OCI-LY7 (cell line): ENCODE measurements around the gene PDE9A. TPM values are rescaled to one million over a fixed set of nuclear protein-coding genes. Genes with fewer than 3 reads are reported as not detected.

Experiments
- BruUV-seq: library from RNA; stranded (reverse); fragments of 400-500 nt; replicated peaks from 2 replicates; lab custom pipeline; 2021; lab: Mats Ljungman, UMichigan
- CTCF ChIA-PET: fragments of 300-600 bp; sonication (Branson Sonifier 250); formaldehyde crosslinking; loops from one replicate; lab custom pipeline; 2022; ENCODE audit warnings: antibody characterized with exemption; ENCODE audit not compliant: unreplicated experiment; lab: Charles Lee
- POLR2A ChIA-PET: fragments of 300-600 bp; sonication (Branson Sonifier 250); formaldehyde crosslinking; loops from one replicate; lab custom pipeline; 2022; ENCODE audit warnings: antibody characterized with exemption; lab: Charles Lee
- DNase-seq: peaks from one replicate; pipeline ENCODE4 v3.0.0-alpha.2; 2015; ENCODE audit warnings: low spot score
- H2AFZ ChIP-seq: fragments of 200-600 bp; sonication (generic), shearing (Covaris generic); 2 replicates; pipeline ENCODE4 v1.6.1; 2014; ENCODE audit warnings: mild to moderate bottlenecking, antibody characterized with exemption, low read length, moderate library complexity
- H3K27ac ChIP-seq: fragments of 200-600 bp; sonication (generic); 2 replicates; pipeline ENCODE4 v1.5.1; 2014; ENCODE audit warnings: mixed run types, low read depth, mild to moderate bottlenecking, moderate library complexity, low read length, inconsistent platforms; ENCODE audit not compliant: poor library complexity, severe bottlenecking
- H3K36me3 ChIP-seq: fragments of 200-600 bp; sonication (generic); 2 replicates; pipeline ENCODE4 v1.6.1; 2014; ENCODE audit warnings: mild to moderate bottlenecking, antibody characterized with exemption, low read length, moderate library complexity, mixed read lengths; ENCODE audit not compliant: insufficient read depth
- H3K4me1 ChIP-seq: fragments of 200-600 bp; sonication (generic); 2 replicates; pipeline ENCODE4 v1.5.1; 2014; ENCODE audit warnings: mild to moderate bottlenecking, low read length; ENCODE audit not compliant: insufficient read depth, poor library complexity, severe bottlenecking
- H3K4me2 ChIP-seq: fragments of 200-600 bp; sonication (generic); 2 replicates; pipeline ENCODE4 v1.6.1; 2014; ENCODE audit warnings: mild to moderate bottlenecking, low read length
- H3K4me3 ChIP-seq: fragments of 200-600 bp; sonication (generic); 2 replicates; pipeline ENCODE4 v1.5.1; 2014; ENCODE audit warnings: mild to moderate bottlenecking, low read depth, low read length; ENCODE audit not compliant: poor library complexity, severe bottlenecking
- H3K79me2 ChIP-seq: fragments of 200-600 bp; sonication (generic); 2 replicates; pipeline ENCODE4 v1.6.1; 2016; ENCODE audit warnings: low read depth, mild to moderate bottlenecking, low read length, moderate library complexity, mixed read lengths; ENCODE audit not compliant: insufficient read depth
- H3K9me2 ChIP-seq: fragments of 200-600 bp; sonication (generic); 2 replicates; pipeline ENCODE4 v1.6.1; 2016; ENCODE audit warnings: mild to moderate bottlenecking, low read length, mixed read lengths; ENCODE audit not compliant: insufficient read depth
- H3K9me3 ChIP-seq: fragments of 200-600 bp; sonication (generic); 2 replicates; pipeline ENCODE4 v1.6.1; 2014; ENCODE audit warnings: mild to moderate bottlenecking, mixed run types, low read length, mixed read lengths
- H4K20me1 ChIP-seq: fragments of 200-600 bp; sonication (generic); 2 replicates; pipeline ENCODE4 v1.6.1; 2014; ENCODE audit warnings: mild to moderate bottlenecking, antibody characterized with exemption, low read length, moderate library complexity, mixed read lengths; ENCODE audit not compliant: insufficient read depth
- EZH2phosphoT487 ChIP-seq: fragments of 200-600 bp; sonication (generic); IDR thresholded peaks from 2 replicates; pipeline ENCODE4 v1.6.1; 2018; ENCODE audit warnings: low read depth, borderline replicate concordance, mild to moderate bottlenecking, mixed run types, antibody characterized with exemption, low read length, moderate library complexity, mixed read lengths
- intact Hi-C: fragments of 100-400 bp; cut with micrococcal nuclease; formaldehyde crosslinking; loops from one replicate; pipeline ENCODE4 v1.10.0; 2022; ENCODE audit not compliant: unreplicated experiment
- total RNA-seq, 2 experiments: library from RNA; depleted of rRNA in 1 of 2; stranded (reverse); fragments of >200 nt in 1 of 2; shearing (Covaris generic) in 1 of 2; gene quantifications; 2 replicates each; pipeline ENCODE4 v1.2.3, GENCODE V29; 2014 to 2022
- TF ChIP-seq, protein P1 (sequence below): fragments of 200-600 bp; sonication (generic); conservative IDR thresholded peaks from 2 replicates; pipeline ENCODE4 v1.5.1; 2014; ENCODE audit warnings: mild to moderate bottlenecking, antibody characterized with exemption, low read length, moderate library complexity, mixed read lengths

Gene PDE9A
- total RNA-seq, 2 experiments from 2014 or later = 11.4 to 22.4 TPM

DNA sequence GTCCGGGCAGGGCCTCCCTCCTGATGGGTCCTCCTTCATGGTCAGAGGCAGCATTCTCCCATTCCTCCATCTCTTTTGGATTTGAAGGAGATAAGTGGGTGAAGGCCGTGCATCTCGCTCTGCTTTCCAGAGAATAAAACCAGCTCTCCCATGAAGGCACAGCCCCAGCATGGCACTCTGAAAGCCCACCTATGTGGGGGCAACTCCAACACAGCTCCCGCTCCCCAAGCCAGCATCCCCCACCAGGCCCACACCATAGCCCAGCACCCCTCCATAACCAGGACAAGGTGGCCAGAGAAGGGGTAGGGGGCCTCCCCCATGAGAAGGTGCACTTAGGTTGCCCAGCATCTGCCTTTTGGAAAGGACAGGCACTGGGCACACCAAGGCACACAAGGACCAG, 112.2 kb downstream of the PDE9A start:
- intact Hi-C loops = no loop called here
- no TSS peak for BruUV-seq
- no peaks in the 10 kb centered on the region for H3K79me2 ChIP-seq
- TF ChIP-seq EZH2phosphoT487 = no peak
- TF ChIP-seq, protein P1, sequence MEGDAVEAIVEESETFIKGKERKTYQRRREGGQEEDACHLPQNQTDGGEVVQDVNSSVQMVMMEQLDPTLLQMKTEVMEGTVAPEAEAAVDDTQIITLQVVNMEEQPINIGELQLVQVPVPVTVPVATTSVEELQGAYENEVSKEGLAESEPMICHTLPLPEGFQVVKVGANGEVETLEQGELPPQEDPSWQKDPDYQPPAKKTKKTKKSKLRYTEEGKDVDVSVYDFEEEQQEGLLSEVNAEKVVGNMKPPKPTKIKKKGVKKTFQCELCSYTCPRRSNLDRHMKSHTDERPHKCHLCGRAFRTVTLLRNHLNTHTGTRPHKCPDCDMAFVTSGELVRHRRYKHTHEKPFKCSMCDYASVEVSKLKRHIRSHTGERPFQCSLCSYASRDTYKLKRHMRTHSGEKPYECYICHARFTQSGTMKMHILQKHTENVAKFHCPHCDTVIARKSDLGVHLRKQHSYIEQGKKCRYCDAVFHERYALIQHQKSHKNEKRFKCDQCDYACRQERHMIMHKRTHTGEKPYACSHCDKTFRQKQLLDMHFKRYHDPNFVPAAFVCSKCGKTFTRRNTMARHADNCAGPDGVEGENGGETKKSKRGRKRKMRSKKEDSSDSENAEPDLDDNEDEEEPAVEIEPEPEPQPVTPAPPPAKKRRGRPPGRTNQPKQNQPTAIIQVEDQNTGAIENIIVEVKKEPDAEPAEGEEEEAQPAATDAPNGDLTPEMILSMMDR = no peak
- H4K20me1 ChIP-seq = no peaks in the 10 kb centered on the region
- no peaks in the 10 kb centered on the region for H3K9me3 ChIP-seq
- POLR2A ChIA-PET = no interaction called here
- no peak overlapping the region for H3K27ac ChIP-seq
- H2AFZ ChIP-seq = no peak overlapping the region
- DNase-seq = no peak
- CTCF ChIA-PET = no interaction called here
- H3K4me3 ChIP-seq = no peak overlapping the region
- H3K36me3 ChIP-seq = 0 out of 2 replicates have a peak, but pooled peaks cover 10% of the 10 kb centered on the region
- no peak overlapping the region for H3K4me2 ChIP-seq
- no peaks in the 10 kb centered on the region for H3K4me1 ChIP-seq
- H3K9me2 ChIP-seq = no peaks in the 10 kb centered on the region

DNA sequence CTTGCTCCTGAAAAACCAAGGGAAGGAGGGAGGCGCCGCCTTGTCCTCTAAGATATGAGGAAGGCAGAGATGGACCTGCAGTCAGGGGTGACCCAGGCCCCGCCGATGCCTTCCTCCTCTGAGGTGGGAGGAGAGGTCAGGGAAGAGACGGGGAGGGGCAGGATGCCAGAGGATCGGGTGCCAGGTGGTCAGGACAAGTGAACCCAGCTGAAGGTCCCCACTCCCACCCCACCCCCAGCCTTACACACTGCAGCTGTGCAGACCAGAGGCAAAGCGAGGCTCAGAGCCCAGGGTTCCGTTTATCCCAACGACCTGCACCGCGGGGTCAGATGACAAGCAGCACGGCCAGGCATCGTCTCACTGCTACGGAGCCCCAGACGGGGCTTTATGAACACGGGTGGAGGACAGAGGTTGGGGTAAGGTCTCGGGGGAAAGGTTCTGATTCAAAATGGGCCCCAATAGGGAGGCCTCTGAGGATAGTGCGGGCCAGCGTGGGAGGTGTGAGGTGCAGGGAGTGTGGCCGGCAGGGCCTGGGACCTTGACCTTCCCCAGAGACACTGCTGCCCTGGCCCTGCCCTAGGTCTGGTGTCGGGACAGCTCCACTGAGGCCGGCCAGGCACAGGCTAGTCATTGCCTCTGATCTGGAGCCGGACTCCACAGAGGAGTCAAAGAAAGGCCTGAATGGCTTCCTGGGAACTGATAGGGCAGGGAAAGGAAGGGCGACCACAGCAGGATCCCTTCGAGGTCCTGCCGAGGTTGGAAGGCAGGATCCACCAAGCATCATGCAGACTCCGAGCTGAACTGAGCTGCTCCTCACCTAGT, 113.5 kb downstream of the PDE9A start:
- CTCF ChIA-PET = no interaction called here
- intact Hi-C loops = no loop called here
- no peaks in the 10 kb centered on the region for H3K4me1 ChIP-seq

DNA sequence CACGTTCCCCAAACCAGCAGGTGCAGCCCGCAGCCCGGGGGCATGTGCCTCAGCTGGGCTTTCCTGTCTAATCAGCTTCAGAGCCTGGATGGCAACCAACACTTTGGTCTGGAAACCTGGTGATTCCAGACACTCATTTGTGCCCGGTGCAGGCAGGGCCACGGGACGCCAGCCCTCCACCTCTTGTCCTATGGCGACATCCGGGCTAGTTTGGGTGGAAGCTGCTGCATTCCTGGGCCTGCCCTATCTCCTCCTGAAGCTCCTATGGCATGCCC, 114.1 kb downstream of the PDE9A start:
- TF ChIP-seq EZH2phosphoT487 = no peak
- TF ChIP-seq, protein P1 = no peak
- Histone ChIP-seq H3K36me3 (0 out of 2 replicates have a peak, but pooled peaks cover 10% of the 10 kb centered on the region), H3K4me2 (no peak overlapping the region), H3K79me2 (no peaks in the 10 kb centered on the region), H3K9me3 (no peaks in the 10 kb centered on the region), H3K9me2 (no peaks in the 10 kb centered on the region), H3K4me3 (no peak overlapping the region), H3K4me1 (no peaks in the 10 kb centered on the region), H4K20me1 (no peaks in the 10 kb centered on the region), H2AFZ (no peak overlapping the region), H3K27ac (no peak overlapping the region)
- DNase-seq = no peak
- no TSS peak for BruUV-seq
- POLR2A ChIA-PET = interaction anchor here (0.6 kb wide), 1 partner anchor 344 kb away, joined by 3 read pairs; no protein-coding TSS in a partner anchor
- intact Hi-C loops = no loop called here
- CTCF ChIA-PET = no interaction called here

More for the DNA sequence above, 113.5 kb downstream of the PDE9A start:
- DNase-seq = no peak
- H4K20me1 ChIP-seq = no peaks in the 10 kb centered on the region
- no peak overlapping the region for H3K4me3 ChIP-seq
- no peak overlapping the region for H3K27ac ChIP-seq
- BruUV-seq = no TSS peak
- TF ChIP-seq, protein P1 = no peak
- POLR2A ChIA-PET = no interaction called here
- no peak overlapping the region for H3K4me2 ChIP-seq
- no peaks in the 10 kb centered on the region for H3K9me2 ChIP-seq
- no peaks in the 10 kb centered on the region for H3K79me2 ChIP-seq
- H3K9me3 ChIP-seq = no peaks in the 10 kb centered on the region
- no peak overlapping the region for H2AFZ ChIP-seq
- H3K36me3 ChIP-seq = 0 out of 2 replicates have a peak, but pooled peaks cover 10% of the 10 kb centered on the region
